ENCODE results near the gene CTTN.

CTTN gene

GRCh38 chr11:70428701-70429427 is 30.5 kb downstream of the CTTN start:
- no peak for DNase-seq (ENCODE audit: low read depth in 2 of 2)

- DNase-seq (ENCODE audit: low read depth in 2 of 2), result no peak
Observed at GRCh38 chr11:70429428-70429705, 31.0 kb downstream of the CTTN start.

GRCh38 chr11:70429724-70430521 is 31.6 kb downstream of the CTTN start:
- DNase-seq (ENCODE audit: low read depth in 2 of 2), result no peak

GRCh38 chr11:70430671-70431574 is 32.6 kb downstream of the CTTN start:
- DNase-seq (ENCODE audit: low read depth in 2 of 2), result no peak

GRCh38 chr11:70431611-70432010 is 33.3 kb downstream of the CTTN start:
- no peak for DNase-seq (ENCODE audit: low read depth in 2 of 2)

- DNase-seq (ENCODE audit: low read depth in 2 of 2), result no peak
Observed at GRCh38 chr11:70432065-70432464, 33.7 kb downstream of the CTTN start.

- DNase-seq (ENCODE audit: low read depth in 2 of 2), result no peak
Observed at GRCh38 chr11:70432580-70432979, 34.3 kb downstream of the CTTN start.

- no peak for DNase-seq (ENCODE audit: low read depth in 2 of 2)
Observed at GRCh38 chr11:70433038-70433437, 34.7 kb downstream of the CTTN start.

- DNase-seq (ENCODE audit: low read depth in 2 of 2), result no peak
Observed at GRCh38 chr11:70433526-70433925, 35.2 kb downstream of the CTTN start.

GRCh38 chr11:70433966-70434812 is 35.9 kb downstream of the CTTN start:
- no peak for DNase-seq (ENCODE audit: low read depth in 2 of 2)

- no peak for DNase-seq (ENCODE audit: low read depth in 2 of 2)
Observed at GRCh38 chr11:70434813-70435278, 36.5 kb downstream of the CTTN start.

GRCh38 chr11:70435361-70435760 is 37.0 kb downstream of the CTTN start:
- no peak for DNase-seq (ENCODE audit: low read depth in 2 of 2)

- no peak for DNase-seq (ENCODE audit: low read depth in 2 of 2)
Observed at GRCh38 chr11:70435765-70436500, 37.6 kb downstream of the CTTN start.

GRCh38 chr11:70436501-70436860 is 38.2 kb downstream of the CTTN start:
- no peak for DNase-seq (ENCODE audit: low read depth in 2 of 2)

- no peak for DNase-seq (ENCODE audit: low read depth in 2 of 2)
Observed at GRCh38 chr11:70437111-70437784, 38.9 kb downstream of the CTTN start.

GRCh38 chr11:70440206-70440605 is 41.9 kb downstream of the CTTN start:
- DNase-seq (ENCODE audit: low read depth in 2 of 2), result no peak

GRCh38 chr11:70443773-70444030 is 45.4 kb downstream of the CTTN start:
- no peak for DNase-seq (ENCODE audit: low read depth in 2 of 2)

GRCh38 chr11:70445091-70445490 is 46.8 kb downstream of the CTTN start:
- DNase-seq (ENCODE audit: low read depth in 2 of 2), result no peak

GRCh38 chr11:70445605-70446004 is 47.3 kb downstream of the CTTN start:
- no peak for DNase-seq (ENCODE audit: low read depth in 2 of 2)

GRCh38 chr11:70448983-70449567 is 50.7 kb downstream of the CTTN start:
- no peak for DNase-seq (ENCODE audit: low read depth in 2 of 2)
